C4-2B (cell line): ENCODE data around the gene PPP2R2C.

Experiments
- H3K27ac ChIP-seq: fragments of 450-650 bp; 2 replicates; pipeline ENCODE4 v1.5.1; 2017
- CTCF ChIP-seq: fragments of 450-650 bp; conservative IDR thresholded peaks from 2 replicates; pipeline ENCODE4 v1.5.1; 2017; ENCODE audit warnings: mild to moderate bottlenecking
- ZFX ChIP-seq: fragments of 450-650 bp; IDR thresholded peaks from 2 replicates; pipeline ENCODE4 v1.6.1; 2017

PPP2R2C gene

DNA sequence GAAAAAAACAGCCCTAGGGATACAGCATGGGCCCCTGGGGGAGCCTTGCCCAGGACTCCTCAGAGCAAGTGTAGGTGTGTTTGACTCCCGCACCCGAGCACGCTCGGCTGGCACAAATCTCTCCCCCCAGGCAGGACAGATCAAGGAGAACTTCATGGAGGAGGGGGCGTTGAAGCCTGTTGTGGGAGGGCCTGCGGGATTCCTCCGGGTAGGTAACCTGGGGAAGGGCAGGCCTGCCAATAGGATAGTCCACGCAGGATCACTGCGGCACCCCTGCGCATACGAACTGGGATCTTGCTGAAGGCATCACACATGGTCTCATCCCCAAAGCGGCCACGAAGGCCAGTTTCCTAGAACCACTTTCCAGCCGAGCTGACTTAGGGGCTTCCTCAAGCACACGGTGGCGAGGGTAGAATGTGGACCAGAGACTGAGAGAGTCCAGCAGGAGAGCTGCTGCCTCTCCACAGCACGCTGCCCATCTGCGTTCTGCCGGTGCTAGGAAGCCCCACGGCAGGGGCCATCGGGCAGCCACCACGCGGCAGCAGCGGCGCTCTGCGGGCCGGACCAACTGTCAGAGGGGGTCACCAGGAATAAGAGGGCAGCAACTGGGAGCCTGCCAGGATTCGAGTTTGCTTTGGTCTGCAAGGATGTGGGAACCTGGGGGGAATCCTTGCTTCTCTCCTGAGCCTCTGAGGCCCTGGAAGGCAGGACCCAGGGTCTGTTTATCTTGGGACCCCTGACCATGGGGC lies 145.9 kb downstream of the PPP2R2C start:
- no peak overlapping the region for H3K27ac ChIP-seq
- TF ChIP-seq ZFX: no peak
- TF ChIP-seq CTCF: no peak

- TF ChIP-seq ZFX (no peak), CTCF (no peak)
- H3K27ac ChIP-seq: no peak overlapping the region
Measured at GRCh38 chr4:6325788-6326290, 146.6 kb downstream of the PPP2R2C start.

DNA sequence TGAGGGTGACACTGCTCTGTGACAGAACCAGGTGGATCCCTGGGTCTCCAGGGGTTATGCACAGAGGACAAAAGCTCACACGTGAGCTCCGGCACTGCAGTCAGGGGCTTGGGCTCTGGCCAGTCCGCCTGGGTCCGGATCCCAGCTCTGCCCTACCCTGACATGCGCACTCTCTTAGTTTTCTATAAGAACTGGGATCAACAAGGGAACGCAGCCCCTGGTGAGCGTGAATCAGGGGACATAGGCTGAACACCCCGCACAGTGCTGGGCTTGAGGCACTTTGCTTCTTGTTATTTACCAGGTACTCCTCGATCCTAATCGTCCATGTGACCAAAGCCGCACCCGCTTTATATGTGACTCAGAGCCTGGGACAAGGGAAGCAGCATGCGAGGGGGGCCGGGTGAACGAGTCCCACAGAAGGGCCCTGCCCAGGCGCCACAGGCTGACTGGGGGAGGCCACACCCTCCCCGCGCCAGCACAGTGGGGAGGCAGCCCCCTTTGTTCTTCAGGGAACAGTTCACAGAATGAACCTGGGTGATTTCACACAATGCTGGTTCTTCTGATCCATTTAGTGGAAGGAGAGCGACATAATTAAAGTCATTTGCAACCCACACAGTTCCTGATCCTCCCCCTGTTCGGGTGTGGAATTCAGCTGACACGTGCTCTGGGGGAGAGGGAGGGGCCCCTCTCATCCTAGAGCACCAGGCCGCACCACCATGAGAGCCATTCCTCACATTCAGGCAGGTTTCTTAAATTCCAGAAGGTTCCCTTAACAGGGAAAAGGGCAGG lies 147.2 kb downstream of the PPP2R2C start:
- H3K27ac ChIP-seq: no peak overlapping the region
- TF ChIP-seq ZFX: no peak
- TF ChIP-seq CTCF: no peak

GRCh38 chr4:6324461-6324998 lies 147.9 kb downstream of the PPP2R2C start:
- no peak overlapping the region for H3K27ac ChIP-seq
- TF ChIP-seq ZFX (no peak), CTCF (no peak)

- TF ChIP-seq ZFX (no peak), CTCF (no peak)
- no peak overlapping the region for H3K27ac ChIP-seq
Measured at GRCh38 chr4:6322761-6323566, 149.4 kb downstream of the PPP2R2C start.

DNA sequence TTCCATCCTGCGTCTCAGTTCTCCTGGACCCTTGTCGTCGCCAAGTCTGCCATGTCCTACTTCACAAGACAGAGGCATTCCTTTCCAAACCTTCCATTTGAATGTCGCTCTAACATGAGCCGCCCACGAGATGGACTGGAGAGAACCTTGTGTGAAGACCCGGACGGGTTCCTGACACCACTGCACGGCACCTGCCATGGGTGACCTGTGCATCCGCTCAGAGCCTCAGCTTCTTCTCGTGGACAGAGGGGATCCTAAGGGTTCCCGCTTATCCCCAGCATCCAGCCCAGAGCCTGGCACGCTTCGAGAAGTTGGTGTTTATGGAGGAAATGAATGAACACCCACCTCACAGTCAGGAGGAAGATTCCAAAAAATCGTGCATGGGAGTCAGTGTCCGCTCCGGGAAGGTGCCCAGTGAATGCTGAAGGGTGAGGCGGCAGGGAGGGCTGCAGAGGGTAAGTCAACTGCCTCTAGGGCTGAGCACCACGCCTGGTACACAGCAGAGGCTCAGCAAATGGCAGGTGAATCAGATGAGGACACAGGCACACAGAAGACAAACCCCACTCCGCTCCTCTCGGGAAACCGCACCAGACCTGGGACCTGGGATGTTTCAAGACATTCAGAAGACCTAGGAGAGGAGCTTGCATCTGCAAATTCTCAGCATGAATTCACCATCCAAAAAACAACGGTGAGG lies 150.2 kb downstream of the PPP2R2C start:
- H3K27ac ChIP-seq: no peak overlapping the region
- TF ChIP-seq CTCF: no peak
- no peak for TF ChIP-seq ZFX
